ENCODE data around the gene RETREG3. TPM values are rescaled to one million over a fixed set of nuclear protein-coding genes. Genes with fewer than 3 reads are reported as not detected.
A peak's percentile ranks its signal among the peaks of the same experiment; 100 is the strongest.

Gene RETREG3
- total and polyA plus RNA-seq, 2 of the 13 experiments (the other 11 are each of a cell fraction or from before 2014, with no cell fraction given) = 47.0 to 55.8 TPM

- TF ChIP-seq THAP9 (CRISPR knock-in tag; IDR thresholded peaks at IDR 0.05; ENCODE audit: borderline replicate concordance) = no peak
- TF ChIP-seq RORA (CRISPR knock-in tag; IDR thresholded peaks at IDR 0.05) = 0 out of 2 replicates have a peak, but pooled peaks have one; percentile 41
Measured at GRCh38 chr17:42555122-42555622, 54.0 kb downstream of the RETREG3 start (continued).

- H3K4me2 ChIP-seq (ENCODE audit: low read depth, low read length) = peak overlapping the region; percentile 100
- FAIRE-seq = peak; percentile 4
- BruUV-seq (replicated peaks) = TSS peak; percentile 75
- H4K20me1 ChIP-seq (ENCODE audit: insufficient read depth, low read length) = no peaks in the 10 kb centered on the region
- DNase-seq (ENCODE audit: low spot score) = peak; percentile 86
- WGBS (ENCODE audit: low lambda C conversion rate) = 3% methylated on average over 25 of the region's 82 CpGs
- H3K9me3 ChIP-seq (ENCODE audit: low read length) = no peaks in the 10 kb centered on the region
- peak; percentile 81 for ATAC-seq
- H3K36me3 ChIP-seq (replicated peaks in 1 of 2; ENCODE audit: control insufficient read depth in 1 of 2, insufficient read depth in 2 of 2, low read length in 2 of 2) = no peaks in the 10 kb centered on the region
- intact Hi-C loops (cut with micrococcal nuclease; ENCODE audit: unreplicated experiment) (no loop called here), in situ Hi-C loops (cut with HindIII; ENCODE audit: extremely low pct_ligation_motif_present, low pct_unique_long_range_greater_than_20kb) (no loop called here)
- peaks cover 52% of the 10 kb centered on the region for H3K4me1 ChIP-seq (ENCODE audit: insufficient read depth, low read length)
- peak overlapping the region; percentile 97 for H3K9ac ChIP-seq (ENCODE audit: insufficient read depth, low read depth, low read length)
- no peaks in the 10 kb centered on the region; a peak in 1 of 5 replicates for H3K27me3 ChIP-seq (ENCODE audit: control insufficient read depth in 1 of 2, insufficient read depth in 2 of 2, low read length in 2 of 2)
- H2AFZ ChIP-seq (ENCODE audit: low read length) = no peak overlapping the region
- H3K79me2 ChIP-seq (ENCODE audit: insufficient read depth, low read length) = peaks cover 18% of the 10 kb centered on the region
- peak overlapping the region; percentile 87 for H3K27ac ChIP-seq (ENCODE audit: extremely low read length, insufficient read depth, low read length)
- ChIA-PET CTCF (ENCODE audit: low intra/inter-chr PET ratio, low total read pairs) (interaction anchor here (0.9 kb wide), 1 partner anchor 27 kb away, joined by 3 read pairs; no protein-coding TSS in a partner anchor), POLR2A (interaction anchor here (0.5 to 4.4 kb wide), 14 partner anchors 9 to 166 kb away, joined by 3 to 80 read pairs (median 9); partner anchors contain the start of genes COASY, MLX, NAGLU and PLEKHH3)
- H3K4me3 ChIP-seq (replicated peaks in 1 of 3; ENCODE audit: insufficient read depth in 1 of 3, low read depth in 2 of 3, low read length in 3 of 3) = peak overlapping the region; percentile 88 to 100 (median 94)
- TF ChIP-seq ZSCAN22 (CRISPR knock-in tag; IDR thresholded peaks at IDR 0.05) (no peak), CCDC6 (CRISPR knock-in tag; IDR thresholded peaks at IDR 0.05) (peak; percentile 97), ADNP (CRISPR knock-in tag; IDR thresholded peaks at IDR 0.05) (0 out of 2 replicates have a peak, but pooled peaks have one; percentile 6), PRMT3 (CRISPR knock-in tag; IDR thresholded peaks at IDR 0.05; ENCODE audit: borderline replicate concordance, low read depth) (peak; percentile 26; the same call in 1 of the 2 replicates), SAP130 (CRISPR knock-in tag; IDR thresholded peaks at IDR 0.05; ENCODE audit: low read depth) (peak; percentile 99), NCOR1 (IDR thresholded peaks at IDR 0.05; ENCODE audit: borderline replicate concordance, low read length) (no peak), SRY (CRISPR knock-in tag; IDR thresholded peaks at IDR 0.05) (peak; percentile 80), ERF (CRISPR knock-in tag; IDR thresholded peaks at IDR 0.05) (peak; percentile 98), NFIC (IDR thresholded peaks at IDR 0.05; ENCODE audit: low read length) (no peak), ZNF773 (CRISPR knock-in tag; IDR thresholded peaks at IDR 0.05; ENCODE audit: borderline replicate concordance) (no peak), ZNF329 (CRISPR knock-in tag; IDR thresholded peaks at IDR 0.05; ENCODE audit: low read depth) (0 out of 2 replicates have a peak, but pooled peaks have one; percentile 57), ZFAT (CRISPR knock-in tag; conservative IDR thresholded peaks at IDR 0.05) (no peak), ZSCAN20 (CRISPR knock-in tag; IDR thresholded peaks at IDR 0.05; ENCODE audit: borderline replicate concordance) (peak; percentile 47; the same call in 1 of the 2 replicates), ZNF850 (CRISPR knock-in tag; conservative IDR thresholded peaks at IDR 0.05) (no peak; the same call in 1 of the 2 replicates), RORA (CRISPR knock-in tag; IDR thresholded peaks at IDR 0.05) (no peak; the same call in 1 of the 2 replicates), IKZF1 (IDR thresholded peaks at IDR 0.05) (no peak), FOXM1 (CRISPR knock-in tag; IDR thresholded peaks at IDR 0.05) (no peak), ZNF484 (CRISPR knock-in tag; IDR thresholded peaks at IDR 0.05; ENCODE audit: borderline replicate concordance, low read depth) (no peak), ARNT2 (CRISPR knock-in tag; IDR thresholded peaks at IDR 0.05; ENCODE audit: low read depth) (peak; percentile 83)
Measured at GRCh38 chr17:42554250-42555121, 54.7 kb downstream of the RETREG3 start.

All from HepG2 (cell line).